Measurements from ENCODE around the gene SCAPER.

Gene SCAPER

GRCh38 chr15:76347482-76348055 lies 557.6 kb downstream of the SCAPER start:
- DNase-seq, result no peak

- DNase-seq, result no peak
Measured at GRCh38 chr15:76346669-76347481, 558.3 kb downstream of the SCAPER start.

- DNase-seq, result no peak
Measured at GRCh38 chr15:76345880-76346668, 559.1 kb downstream of the SCAPER start.

- DNase-seq, result no peak
Measured at GRCh38 chr15:76345583-76345879, 559.6 kb downstream of the SCAPER start.

- no peak for DNase-seq
Measured at GRCh38 chr15:76344893-76345582, 560.1 kb downstream of the SCAPER start.

- no peak for DNase-seq
Measured at GRCh38 chr15:76343313-76343996, 561.7 kb downstream of the SCAPER start.

GRCh38 chr15:76342382-76343201 lies 562.5 kb downstream of the SCAPER start:
- no peak for DNase-seq

GRCh38 chr15:76342058-76342381 lies 563.1 kb downstream of the SCAPER start:
- DNase-seq, result no peak

- DNase-seq, result no peak
Measured at GRCh38 chr15:76341366-76342057, 563.6 kb downstream of the SCAPER start.

- no peak for DNase-seq
Measured at GRCh38 chr15:76340803-76341365, 564.3 kb downstream of the SCAPER start.

- no peak for DNase-seq
Measured at GRCh38 chr15:76340198-76340802, 564.8 kb downstream of the SCAPER start.

GRCh38 chr15:76339305-76340197 lies 565.6 kb downstream of the SCAPER start:
- DNase-seq, result no peak

GRCh38 chr15:76338486-76339304 lies 566.4 kb downstream of the SCAPER start:
- DNase-seq, result no peak

GRCh38 chr15:76337696-76338485 lies 567.2 kb downstream of the SCAPER start:
- DNase-seq, result no peak

GRCh38 chr15:76337059-76337695 lies 568.0 kb downstream of the SCAPER start:
- DNase-seq, result no peak

GRCh38 chr15:76336254-76337058 lies 568.7 kb downstream of the SCAPER start, which contains the start of gene ISL2:
Gene ISL2 (plus strand): TSS chr15:76336773. CDS start chr15:76336884, 111 bp downstream.
- no peak for DNase-seq
